DMS 273 (cell line): ENCODE data around the gene SPDYE4.

Experiments
- DNase-seq: peaks from one replicate; lab custom pipeline; 2025; ENCODE audit not compliant: unreplicated experiment; lab: John Stamatoyannopoulos, UW

SPDYE4 gene

DNA sequence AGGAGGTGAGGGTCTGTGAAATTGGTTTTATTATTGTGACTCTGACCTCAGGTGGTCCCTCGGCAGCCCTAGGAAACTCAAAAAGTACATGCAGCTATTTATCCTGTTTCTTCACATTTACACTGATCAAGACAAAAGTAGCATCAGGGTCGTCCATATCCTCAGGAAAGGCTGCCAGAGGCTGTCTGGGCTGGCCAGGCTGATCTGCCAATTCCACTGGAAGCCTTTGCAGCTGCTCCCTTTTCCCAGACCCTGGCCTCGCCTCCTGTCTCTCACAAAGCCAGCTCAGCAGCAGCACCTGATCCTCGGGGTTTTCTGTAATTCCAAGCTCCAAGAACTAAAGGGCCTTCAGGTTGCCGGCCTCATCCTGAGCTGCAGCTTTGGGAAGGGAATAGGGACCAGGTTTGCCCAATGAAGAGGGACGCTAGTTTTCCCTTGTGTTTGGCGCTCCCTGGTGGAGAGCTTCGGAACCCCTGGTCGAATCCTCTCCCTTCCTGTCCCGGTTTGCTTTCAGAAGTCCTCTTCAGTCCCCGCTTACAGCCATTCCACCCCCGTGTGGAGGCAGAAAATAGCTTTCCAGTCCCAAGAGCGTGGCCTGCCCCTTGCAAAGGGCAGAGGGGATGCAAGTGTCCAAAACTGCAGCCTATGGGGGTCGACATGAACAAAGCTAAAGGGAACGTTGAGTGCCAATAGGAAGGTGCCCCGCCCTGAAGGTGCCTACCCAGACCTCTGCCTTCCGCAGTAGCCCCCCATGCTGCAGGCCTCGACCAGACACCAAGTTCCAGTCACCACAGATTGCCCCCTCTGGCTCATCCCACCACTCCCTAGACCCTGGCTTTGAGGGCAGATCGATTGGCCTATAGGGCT lies 27.4 kb upstream of the SPDYE4 start:
- DNase-seq = peak; percentile 84

DNA sequence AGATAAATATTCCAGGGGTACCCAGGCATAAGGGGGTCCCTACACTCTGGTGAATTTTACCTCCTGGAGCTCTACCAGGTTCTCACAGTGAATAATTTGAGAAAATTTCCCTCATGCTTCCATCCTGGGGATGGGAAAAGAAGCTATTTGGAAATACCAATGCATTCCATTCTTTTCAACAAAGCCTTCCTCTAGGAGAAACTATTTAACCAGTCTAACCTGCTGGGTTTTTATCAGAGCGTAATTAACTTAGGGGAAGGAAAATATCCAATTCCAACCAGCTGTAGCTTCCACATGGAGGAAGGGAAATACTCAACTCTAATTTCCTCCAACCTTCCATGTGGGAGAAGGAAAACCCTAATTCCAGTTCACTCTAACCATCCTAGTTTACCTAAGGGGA lies 23.8 kb upstream of the SPDYE4 start:
- no peak for DNase-seq

DNA sequence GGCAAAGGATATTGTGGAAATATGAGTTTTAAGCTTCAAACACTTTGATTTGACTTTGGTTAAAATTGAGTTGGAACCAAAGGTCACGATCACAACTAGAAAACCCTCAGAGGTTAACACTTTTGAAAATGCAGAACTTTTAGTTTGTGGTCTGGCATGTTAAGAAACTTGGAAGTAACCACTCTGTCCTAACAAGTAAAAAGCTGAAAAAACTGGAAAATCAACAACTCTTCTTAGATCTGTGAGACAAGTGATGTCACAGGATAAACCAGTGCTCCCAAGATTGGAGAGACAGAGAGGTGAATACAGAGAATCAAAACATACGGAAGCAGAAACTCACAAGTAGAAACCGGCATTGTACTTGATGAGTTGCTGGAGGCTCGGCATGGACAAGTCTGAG lies 23.4 kb upstream of the SPDYE4 start:
- DNase-seq = no peak

DNA sequence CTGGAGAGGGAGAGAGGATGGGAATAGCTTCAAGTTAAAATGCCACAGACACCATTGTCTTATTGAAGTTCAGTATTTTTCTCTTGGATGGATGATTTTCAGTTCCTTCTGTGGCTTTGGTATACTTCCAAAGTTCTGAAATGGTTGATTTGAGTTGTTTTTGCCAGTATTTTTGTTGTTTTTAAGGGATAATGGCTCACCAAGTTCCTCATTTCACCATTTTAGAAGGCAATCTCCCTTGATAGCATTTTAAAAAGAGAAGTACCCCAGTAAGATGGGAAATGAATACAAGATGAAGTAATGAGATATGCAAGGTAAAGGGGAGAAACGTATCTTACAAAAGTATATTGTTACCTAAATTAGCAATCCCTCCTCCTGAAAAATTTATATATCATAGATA lies 18.5 kb upstream of the SPDYE4 start:
- no peak for DNase-seq

DNA sequence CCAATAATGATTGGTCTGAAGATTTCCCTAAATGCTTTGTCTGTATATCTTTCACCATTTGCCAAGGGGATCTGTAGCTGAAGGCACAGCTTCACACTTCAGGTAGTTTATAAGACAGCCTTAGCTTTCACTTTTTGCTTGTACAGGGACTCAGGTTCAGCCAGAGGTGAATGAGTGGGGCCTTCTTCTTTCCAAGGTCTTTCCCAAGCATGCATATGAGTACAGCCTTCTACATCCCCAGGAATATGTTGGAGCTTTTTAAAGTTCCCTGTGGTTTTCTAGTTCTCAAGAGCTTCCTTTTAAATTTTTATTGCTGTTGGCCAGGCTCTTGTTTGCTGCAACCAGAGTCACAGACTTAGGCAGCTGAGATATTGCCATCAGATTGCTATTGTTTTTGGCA lies 17.9 kb upstream of the SPDYE4 start:
- DNase-seq = no peak

DNA sequence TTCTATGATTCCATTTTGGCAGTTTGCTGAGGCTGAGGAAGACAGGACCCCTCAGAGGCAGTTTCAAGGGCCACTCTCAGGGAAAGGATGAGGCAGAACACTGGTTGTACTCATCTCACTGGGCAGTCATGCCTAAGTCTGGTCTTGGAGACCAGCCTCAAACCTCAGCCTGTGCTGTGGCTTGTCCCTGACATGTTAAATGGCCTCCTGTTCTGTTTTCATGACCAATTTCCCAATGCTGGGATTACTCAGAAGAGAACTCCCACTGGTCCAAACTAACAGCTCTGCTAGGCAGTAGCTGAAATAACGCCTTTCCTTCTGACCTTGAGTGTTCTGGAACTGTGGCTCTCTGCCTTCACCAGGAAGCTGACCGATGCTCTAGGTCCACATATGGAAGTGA lies 8.4 kb upstream of the SPDYE4 start:
- no peak for DNase-seq

DNA sequence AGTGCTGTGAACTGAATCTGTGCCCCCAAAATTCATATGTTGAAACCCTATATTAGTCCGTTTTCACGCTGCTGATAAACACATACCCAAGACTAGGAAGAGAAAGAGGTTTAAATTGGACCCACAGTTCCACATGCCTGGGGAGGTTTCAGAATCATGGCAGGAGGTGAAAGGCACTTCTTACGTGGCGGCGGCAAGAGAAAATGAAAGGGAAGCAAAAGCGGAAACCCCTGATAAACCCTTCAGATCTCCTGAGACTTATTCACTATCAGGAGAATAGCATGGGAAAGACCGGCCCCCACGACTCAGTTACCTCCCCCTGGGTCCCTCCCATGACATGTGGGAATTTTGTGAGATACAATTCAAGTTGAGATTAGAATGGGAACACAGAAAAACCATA lies 3.7 kb upstream of the SPDYE4 start:
- no peak for DNase-seq

DNA sequence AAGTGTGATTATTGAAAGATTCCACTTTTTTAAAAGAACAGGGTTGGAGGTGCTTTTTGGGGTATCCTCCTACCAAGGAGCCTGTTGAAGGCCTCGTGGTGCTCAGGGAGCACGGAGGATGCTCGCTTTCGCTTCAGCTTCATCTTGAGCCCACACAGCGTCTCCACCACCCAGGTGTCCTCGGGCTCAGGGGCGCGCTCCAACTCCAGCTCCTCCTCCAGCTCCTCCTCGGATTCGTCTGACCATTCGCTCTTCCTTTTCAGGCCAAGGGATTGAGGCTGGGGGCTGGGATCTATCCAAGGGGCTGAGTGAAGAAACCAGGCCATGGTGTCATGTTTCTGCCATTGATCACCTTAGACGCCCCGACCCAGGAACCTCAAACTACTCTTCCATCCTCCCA lies 1.2 kb downstream of the SPDYE4 start:
- no peak for DNase-seq

DNA sequence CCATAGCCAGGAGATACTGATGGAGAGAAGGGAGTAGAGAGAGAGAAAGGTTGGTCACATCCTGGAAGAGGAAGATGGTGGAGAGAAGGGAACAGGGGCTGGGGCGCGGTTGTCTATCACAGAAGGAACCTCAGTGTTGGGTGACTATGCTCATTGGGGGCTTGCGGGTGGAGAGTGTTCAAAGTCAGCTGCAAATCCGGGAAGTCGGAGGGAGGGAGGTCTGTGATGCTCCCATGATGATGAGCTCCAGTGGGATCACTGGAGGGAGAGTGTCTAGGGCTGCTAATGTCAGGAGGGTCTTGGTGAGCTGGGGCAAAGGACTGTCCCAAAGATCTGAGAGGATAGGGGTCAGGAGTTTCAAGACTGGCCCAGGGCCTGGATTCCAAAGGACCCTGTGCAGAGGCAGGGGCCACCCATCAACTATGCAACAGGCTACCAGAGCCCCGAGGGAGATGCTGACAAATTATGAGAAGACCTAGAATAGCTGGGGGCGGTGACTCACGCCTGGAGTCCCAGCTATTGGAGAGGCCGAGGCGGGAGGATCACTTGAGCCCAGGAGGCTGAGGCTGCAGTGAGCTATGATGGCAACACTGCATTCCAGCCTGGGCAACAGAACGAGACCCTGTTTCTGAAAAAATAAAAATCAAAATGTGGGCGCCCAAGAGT lies 2.6 kb downstream of the SPDYE4 start:
- DNase-seq = no peak

DNA sequence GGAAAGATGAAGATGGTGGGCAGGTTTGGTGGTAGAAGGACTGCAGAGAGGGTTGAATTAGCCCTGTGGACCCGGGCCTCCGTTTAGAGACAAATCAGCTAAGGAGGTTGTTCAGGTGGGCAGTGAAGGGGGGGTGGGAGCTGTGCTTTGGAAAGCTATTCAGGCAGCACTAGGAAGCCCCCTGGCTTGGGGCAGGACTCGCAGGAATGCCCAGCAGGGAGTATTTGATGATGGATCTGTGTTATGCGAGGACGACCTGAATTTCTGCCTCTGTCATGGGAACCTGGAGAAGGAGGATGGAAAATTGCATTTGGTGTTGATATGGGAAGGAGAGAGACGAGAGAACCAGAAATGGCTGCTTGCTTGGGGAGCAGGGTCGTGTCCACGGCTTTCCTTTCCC lies 3.5 kb downstream of the SPDYE4 start:
- no peak for DNase-seq

DNA sequence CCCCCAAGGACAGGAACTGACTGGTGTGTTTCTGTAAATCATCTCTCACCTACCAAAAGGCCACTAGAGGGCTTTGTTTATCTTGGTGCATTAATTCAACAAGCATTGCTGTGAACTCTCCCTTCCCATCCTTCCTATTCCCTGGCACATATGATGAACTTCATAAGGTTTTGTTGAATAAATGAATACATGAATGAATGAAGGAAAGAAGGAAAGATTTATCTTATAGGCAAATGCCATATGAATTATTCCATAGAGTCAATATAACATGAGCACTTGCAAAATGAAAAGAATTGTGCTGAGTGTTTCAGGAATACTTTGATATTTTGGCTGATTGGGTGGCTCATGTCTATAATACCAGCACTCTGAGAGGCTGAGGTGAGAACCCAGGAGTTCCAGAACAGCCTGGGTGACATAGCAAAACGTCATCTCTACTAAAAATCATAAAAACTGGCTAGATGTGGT lies 4.3 kb downstream of the SPDYE4 start:
- peak; percentile 47 for DNase-seq

DNA sequence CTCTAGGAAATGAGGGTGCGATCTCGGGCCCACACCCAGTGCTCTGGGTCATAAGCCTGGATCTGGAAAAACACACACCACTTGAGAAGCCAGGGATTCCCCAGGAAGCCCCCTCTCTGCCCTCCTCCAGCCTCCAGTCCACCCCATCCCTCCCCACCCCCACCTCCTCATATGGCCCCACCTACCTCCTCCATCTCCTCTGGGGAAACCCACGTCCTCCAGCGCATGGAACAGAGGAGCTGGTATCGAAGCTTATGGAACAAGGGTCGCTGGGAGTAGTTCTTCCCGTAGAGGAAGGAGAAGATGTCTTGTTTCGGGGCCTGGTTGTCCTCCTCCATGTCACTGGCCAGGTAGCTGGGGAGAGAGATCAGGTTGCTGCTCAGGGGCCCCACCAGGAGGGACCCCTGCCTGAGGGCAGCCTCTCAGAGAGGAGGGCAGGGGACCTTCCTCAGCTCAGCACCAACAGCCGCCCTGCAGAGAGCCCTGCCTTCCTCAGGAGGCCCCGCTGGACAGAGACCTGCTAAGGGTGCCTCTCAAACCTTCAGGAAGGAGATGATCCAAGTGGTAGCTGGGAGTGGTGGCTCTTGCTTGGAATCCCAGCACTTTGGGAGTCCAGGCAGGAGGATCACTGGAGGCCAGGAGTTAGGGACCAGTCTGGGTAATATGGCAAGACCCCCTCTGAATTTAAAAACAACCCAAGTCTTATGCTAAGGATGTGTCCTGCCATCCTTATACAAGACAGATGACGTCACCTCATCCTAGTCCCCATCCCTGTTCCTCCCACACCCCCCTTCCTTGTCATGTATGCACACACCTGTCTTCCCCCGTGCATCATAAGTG lies 5.0 kb downstream of the SPDYE4 start:
- DNase-seq = no peak

DNA sequence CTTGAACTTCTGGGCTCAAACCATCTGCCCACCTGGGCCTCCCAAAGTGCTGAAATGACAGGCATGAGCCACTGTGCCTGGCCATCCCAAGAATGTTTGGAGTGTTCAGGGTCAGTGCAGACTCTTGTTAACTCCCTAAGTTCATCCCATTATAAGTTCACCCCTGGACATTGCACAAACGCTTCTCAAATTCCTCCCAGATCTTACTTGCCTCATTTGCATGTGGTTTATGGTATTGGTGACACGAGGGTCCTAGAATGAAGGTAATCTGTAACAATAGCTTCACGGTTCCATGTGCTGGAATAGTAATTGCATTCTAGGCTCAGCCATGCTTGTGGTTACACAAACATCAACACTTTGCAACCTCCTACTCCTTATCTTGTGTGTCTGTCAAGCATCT lies 8.7 kb downstream of the SPDYE4 start:
- no peak for DNase-seq

DNA sequence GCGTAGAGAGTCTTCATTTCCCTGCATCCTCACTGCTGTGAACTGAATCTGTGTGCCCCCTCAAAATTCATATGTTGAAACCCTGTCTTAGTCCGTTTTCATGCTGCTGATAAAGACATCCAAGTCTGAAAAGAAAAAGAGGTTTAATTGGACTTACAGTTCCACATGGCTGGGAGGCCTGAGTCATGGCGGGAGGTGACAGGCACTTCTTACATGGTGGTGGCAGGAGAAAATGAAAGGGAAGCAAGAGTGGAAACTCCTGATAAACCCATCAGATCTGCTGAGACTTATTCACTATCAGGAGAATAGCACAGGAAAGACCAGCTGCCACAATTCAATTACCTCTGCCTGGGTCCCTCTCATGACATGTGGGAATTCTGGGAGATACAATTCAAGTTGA lies 10.6 kb downstream of the SPDYE4 start:
- no peak for DNase-seq

DNA sequence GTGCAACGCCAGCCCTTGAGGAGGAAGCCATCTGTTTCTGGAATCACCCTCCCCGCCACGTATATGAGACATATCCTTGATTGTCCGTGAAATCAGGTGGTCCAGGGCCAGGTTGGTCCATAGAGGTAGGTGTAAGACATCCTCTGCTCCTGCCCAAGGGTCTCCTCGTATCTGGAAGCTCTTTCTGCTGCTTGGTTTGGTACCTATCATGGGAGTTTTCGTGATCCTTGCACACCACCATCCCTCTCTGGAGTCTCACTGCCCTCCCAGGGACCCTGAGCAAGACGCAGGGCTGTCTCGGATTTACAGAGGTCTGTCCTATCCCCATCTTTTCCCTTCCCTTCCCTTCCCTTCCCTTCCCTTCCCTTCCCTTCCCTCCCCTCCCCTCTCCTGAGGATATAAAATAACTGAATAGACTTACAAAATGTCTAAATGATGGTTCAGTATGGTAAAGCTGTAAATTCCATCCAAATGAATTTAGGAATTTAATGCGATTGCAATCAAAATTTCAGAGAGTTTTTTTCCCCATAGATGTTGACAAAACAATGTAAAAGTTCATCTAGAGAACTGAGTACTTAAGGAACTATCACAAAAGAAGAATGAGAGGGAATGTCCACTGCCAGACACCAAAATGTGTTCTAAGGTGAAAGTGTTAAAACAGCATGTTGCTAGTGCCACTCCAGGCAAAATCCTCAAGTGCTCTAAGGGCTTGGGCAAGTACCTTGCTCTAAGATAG lies 11.7 kb downstream of the SPDYE4 start:
- peak; percentile 38 for DNase-seq

DNA sequence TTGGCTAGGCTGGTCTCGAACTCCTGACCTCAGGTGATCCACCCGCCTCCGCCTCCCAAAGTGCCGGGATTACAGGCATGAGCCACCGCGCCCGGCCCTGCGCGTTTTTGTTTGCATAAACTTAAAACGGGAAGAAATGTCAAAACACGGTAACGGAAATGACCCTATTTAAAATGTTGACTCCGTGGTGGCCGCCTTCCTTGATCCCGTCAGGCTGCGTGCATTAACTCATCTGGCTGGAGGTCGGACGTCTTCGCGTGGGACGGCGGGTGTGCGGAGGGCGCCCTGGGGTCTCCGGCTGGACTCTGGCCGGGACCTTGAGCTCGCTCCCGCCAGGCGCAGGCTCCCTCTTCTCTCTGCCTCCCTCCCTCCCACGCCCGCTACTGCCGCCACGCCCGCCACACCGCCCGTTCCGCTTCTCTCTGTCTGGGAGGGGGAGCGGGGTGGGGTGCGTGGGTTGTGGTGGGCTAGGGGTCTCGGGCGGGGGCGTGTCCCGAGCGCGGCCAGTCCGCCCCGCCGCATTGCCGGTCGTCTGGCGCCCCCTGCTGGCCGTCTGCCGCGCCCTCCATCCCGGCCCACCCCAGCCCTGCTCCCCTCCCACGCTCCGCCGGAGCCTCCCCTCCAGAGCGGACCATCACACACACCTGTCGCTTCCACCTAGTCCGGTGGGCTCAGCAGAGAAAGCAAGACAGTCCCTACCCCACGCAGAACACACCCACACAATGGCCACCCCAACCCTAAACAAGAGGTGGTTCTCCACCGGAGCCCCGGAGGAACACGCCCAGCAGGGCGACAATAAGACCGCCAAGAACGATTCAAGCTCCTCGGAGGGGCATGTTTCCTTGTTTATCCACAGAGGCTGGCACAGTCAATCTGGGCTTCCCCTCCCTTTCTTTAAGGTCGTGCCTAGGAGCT lies 12.5 kb downstream of the SPDYE4 start:
- peak; percentile 70 for DNase-seq

DNA sequence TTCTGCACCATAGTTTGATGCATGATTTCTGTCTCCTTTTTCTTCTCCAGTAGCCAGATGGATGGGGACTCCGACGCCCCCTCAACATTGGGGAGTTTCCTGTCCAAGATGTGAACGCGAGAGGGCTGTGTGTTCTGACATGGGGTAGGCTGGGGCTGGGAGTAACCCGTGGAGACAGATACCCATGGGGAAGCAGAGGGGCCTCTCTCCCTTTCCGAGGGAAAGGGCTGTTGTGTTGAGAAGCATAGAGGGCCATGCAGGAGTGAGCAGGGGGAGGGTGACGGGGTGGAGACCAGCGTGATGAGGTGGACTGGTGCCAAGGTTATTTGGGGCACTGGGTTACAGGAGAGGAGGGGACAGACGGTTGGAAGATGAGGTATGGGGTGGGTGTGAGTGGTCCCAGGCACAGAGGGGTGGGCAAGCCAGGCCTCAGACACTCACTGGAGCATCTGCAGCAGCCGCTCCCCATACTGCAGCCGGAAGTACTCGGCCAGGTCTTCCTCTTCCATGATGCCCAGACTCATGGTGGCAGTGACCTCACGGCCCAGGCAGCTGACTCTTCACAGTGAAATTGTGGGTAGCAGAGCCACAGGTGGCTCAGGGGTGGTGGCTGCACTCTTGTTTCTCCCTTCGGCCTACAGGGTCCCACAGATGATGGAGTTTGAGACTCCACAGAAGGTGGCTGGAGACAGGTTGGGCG lies 14.1 kb downstream of the SPDYE4 start:
- no peak for DNase-seq

DNA sequence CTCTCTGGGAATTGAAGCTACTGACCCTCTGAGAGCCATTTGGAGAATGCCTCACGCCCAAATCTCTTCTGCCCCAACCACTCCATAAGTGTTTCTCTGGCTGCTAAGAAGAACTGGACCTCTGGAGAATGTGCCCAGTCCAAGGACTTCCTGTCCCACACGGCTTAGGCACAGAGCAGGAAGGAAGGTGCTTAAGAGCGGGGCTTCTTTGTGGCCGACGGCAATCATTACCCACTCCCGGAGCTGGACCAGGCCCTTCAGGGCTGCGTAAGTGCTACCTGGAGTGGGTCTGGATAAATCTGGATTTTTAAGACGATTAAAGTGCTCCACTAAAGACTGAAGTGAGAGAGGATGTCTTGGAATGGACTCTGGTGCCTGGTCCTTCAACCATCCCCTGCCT lies 15.5 kb downstream of the SPDYE4 start:
- DNase-seq = no peak

DNA sequence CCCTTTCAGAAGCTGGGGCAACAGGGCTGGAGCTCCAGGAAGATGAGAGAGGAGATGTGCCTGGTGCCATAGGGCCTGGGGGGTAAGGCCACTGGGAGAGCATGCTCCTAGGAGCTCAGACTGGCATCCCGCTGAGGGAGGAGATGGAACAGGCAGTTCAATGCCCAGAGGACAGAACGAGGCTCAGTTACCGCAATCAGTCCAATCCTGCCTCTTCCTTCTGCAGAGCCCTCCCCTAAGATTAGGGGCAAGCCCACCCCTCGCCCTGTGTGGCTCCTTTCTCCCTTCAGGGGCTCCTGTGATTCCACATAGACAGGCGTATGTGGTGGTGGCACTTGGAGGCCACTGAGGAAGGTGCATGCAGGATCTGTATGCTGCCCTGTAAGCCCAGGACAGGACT lies 16.1 kb downstream of the SPDYE4 start:
- DNase-seq = no peak
